ENCODE results near the gene MYO7B. TPM values are rescaled to one million over a fixed set of nuclear protein-coding genes. Genes with fewer than 3 reads are reported as not detected.

Gene MYO7B
- total and polyA plus RNA-seq, 2 experiments from 2014 or later = 17.6 to 20.1 TPM

GRCh38 chr2:127642706-127643438 lies 107.4 kb downstream of the MYO7B start:
- no peak overlapping the region for H3K4me3 ChIP-seq
- H2AFZ ChIP-seq = no peak overlapping the region
- 91% methylated on average over 16 of the region's 17 CpGs for WGBS (ENCODE audit: low lambda C conversion rate, missing lambda C conversion rate)
- H3K36me3 ChIP-seq (replicated peaks; ENCODE audit: insufficient read depth, low read depth) = no peaks in the 10 kb centered on the region
- H3K9me3 ChIP-seq (ENCODE audit: low read depth) = no peaks in the 10 kb centered on the region
- no peak overlapping the region for H3K4me2 ChIP-seq
- H3K79me2 ChIP-seq = no peaks in the 10 kb centered on the region
- H3K27ac ChIP-seq = no peak overlapping the region
- TF ChIP-seq CTCF (IDR thresholded peaks at IDR 0.05; ENCODE audit: poor library complexity) = no peak
- no peak for TF ChIP-seq EZH2 (IDR thresholded peaks at IDR 0.05; ENCODE audit: borderline replicate concordance)
- no peaks in the 10 kb centered on the region for H3K9me2 ChIP-seq (replicated peaks; ENCODE audit: insufficient read depth)
- H4K20me1 ChIP-seq (ENCODE audit: insufficient read depth, poor library complexity, severe bottlenecking) = no peaks in the 10 kb centered on the region
- H3K27me3 ChIP-seq = no peaks in the 10 kb centered on the region
- no peak for DNase-seq (ENCODE audit: low spot score)
- peaks cover 2% of the 10 kb centered on the region for H3K4me1 ChIP-seq (ENCODE audit: insufficient read depth)

- H3K9me3 ChIP-seq (ENCODE audit: low read depth) = no peaks in the 10 kb centered on the region
- H3K36me3 ChIP-seq (replicated peaks; ENCODE audit: insufficient read depth, low read depth) = no peaks in the 10 kb centered on the region
- no peaks in the 10 kb centered on the region for H4K20me1 ChIP-seq (ENCODE audit: insufficient read depth, poor library complexity, severe bottlenecking)
- H3K4me3 ChIP-seq = no peak overlapping the region
- H3K27me3 ChIP-seq = no peaks in the 10 kb centered on the region
- no peak overlapping the region for H3K4me2 ChIP-seq
- TF ChIP-seq EZH2 (IDR thresholded peaks at IDR 0.05; ENCODE audit: borderline replicate concordance) (no peak), CTCF (IDR thresholded peaks at IDR 0.05; ENCODE audit: poor library complexity) (no peak), EZH2phosphoT487 (IDR thresholded peaks at IDR 0.05; ENCODE audit: low read depth, severe bottlenecking, unreplicated experiment) (no peak)
- no peak overlapping the region for H3K27ac ChIP-seq
- no peaks in the 10 kb centered on the region for H3K4me1 ChIP-seq (ENCODE audit: insufficient read depth)
- no peak for DNase-seq (ENCODE audit: low spot score)
- H3K79me2 ChIP-seq = no peaks in the 10 kb centered on the region
- 95% methylated on average over 15 of the region's 15 CpGs for WGBS (ENCODE audit: low lambda C conversion rate, missing lambda C conversion rate)
- H2AFZ ChIP-seq = no peak overlapping the region
- H3K9me2 ChIP-seq (replicated peaks; ENCODE audit: insufficient read depth) = no peaks in the 10 kb centered on the region
Observed at GRCh38 chr2:127643439-127644065, 108.1 kb downstream of the MYO7B start.

- no peak overlapping the region for H2AFZ ChIP-seq
- no peak overlapping the region for H3K4me2 ChIP-seq
- H3K79me2 ChIP-seq = no peaks in the 10 kb centered on the region
- 88% methylated on average over 19 of the region's 19 CpGs for WGBS (ENCODE audit: low lambda C conversion rate, missing lambda C conversion rate)
- H3K4me3 ChIP-seq = no peak overlapping the region
- TF ChIP-seq CTCF (IDR thresholded peaks at IDR 0.05; ENCODE audit: poor library complexity) (no peak), EZH2 (IDR thresholded peaks at IDR 0.05; ENCODE audit: borderline replicate concordance) (no peak), EZH2phosphoT487 (IDR thresholded peaks at IDR 0.05; ENCODE audit: low read depth, severe bottlenecking, unreplicated experiment) (no peak)
- H4K20me1 ChIP-seq (ENCODE audit: insufficient read depth, poor library complexity, severe bottlenecking) = no peaks in the 10 kb centered on the region
- H3K36me3 ChIP-seq (replicated peaks; ENCODE audit: insufficient read depth, low read depth) = no peaks in the 10 kb centered on the region
- no peaks in the 10 kb centered on the region for H3K9me3 ChIP-seq (ENCODE audit: low read depth)
- H3K9me2 ChIP-seq (replicated peaks; ENCODE audit: insufficient read depth) = no peaks in the 10 kb centered on the region
- DNase-seq (ENCODE audit: low spot score) = no peak
- H3K4me1 ChIP-seq (ENCODE audit: insufficient read depth) = no peaks in the 10 kb centered on the region
- no peaks in the 10 kb centered on the region for H3K27me3 ChIP-seq
- no peak overlapping the region for H3K27ac ChIP-seq
Observed at GRCh38 chr2:127644066-127645025, 108.9 kb downstream of the MYO7B start.

All from hepatocyte (in vitro differentiated cells).